NCI-H748 treated with DMSO at 0.1 percent for 48 hours (cell line): Measurements from ENCODE around the gene GNAT2.
A peak's percentile ranks its signal among the peaks of the same experiment; 100 is the strongest.

Source experiments
- DNase-seq: peaks from one replicate; lab custom pipeline; 2025; lab: John Stamatoyannopoulos, UW

GNAT2 gene

GRCh38 chr1:109626682-109627408 is 7.4 kb upstream of the GNAT2 start:
- DNase-seq, result no peak

- no peak for DNase-seq
These were observed 6.5 kb upstream of the GNAT2 start for GRCh38 chr1:109625601-109626560.

- no peak for DNase-seq
These were observed 5.8 kb upstream of the GNAT2 start for GRCh38 chr1:109625176-109625575.

- no peak for DNase-seq
These were observed 5.0 kb upstream of the GNAT2 start for GRCh38 chr1:109624201-109625010.

GRCh38 chr1:109623601-109624161 is 4.3 kb upstream of the GNAT2 start:
- no peak for DNase-seq

- no peak for DNase-seq
These were observed 3.5 kb upstream of the GNAT2 start for GRCh38 chr1:109622895-109623294.

- no peak for DNase-seq
These were observed 2.9 kb upstream of the GNAT2 start for GRCh38 chr1:109622137-109622892.

- DNase-seq, result no peak
These were observed 2.1 kb upstream of the GNAT2 start for GRCh38 chr1:109621379-109622136.

- DNase-seq, result peak; percentile 93
These were observed 1.4 kb upstream of the GNAT2 start for GRCh38 chr1:109620841-109621286.

GRCh38 chr1:109620401-109620791 is 980 bp upstream of the GNAT2 start:
- DNase-seq, result peak; percentile 43

GRCh38 chr1:109618661-109619575 is 498 bp downstream of the GNAT2 start:
- DNase-seq, result no peak

GRCh38 chr1:109617291-109617801 is 2.1 kb downstream of the GNAT2 start:
- no peak for DNase-seq

- no peak for DNase-seq
These were observed 3.0 kb downstream of the GNAT2 start for GRCh38 chr1:109616391-109616790.

GRCh38 chr1:109615879-109616278 is 3.5 kb downstream of the GNAT2 start:
- no peak for DNase-seq

- DNase-seq, result no peak
These were observed 5.9 kb downstream of the GNAT2 start for GRCh38 chr1:109613361-109614147.

- DNase-seq, result no peak
These were observed 8.0 kb downstream of the GNAT2 start for GRCh38 chr1:109611308-109611990.

- DNase-seq, result no peak
These were observed 8.7 kb downstream of the GNAT2 start for GRCh38 chr1:109610609-109611307.
